OCI-LY1 (cell line): ENCODE results near the gene C4orf46.

Source experiments
- EZH2 ChIP-seq: fragments of 200-600 bp; sonication (generic), shearing (Covaris generic); IDR thresholded peaks from 2 replicates; pipeline ENCODE4 v1.8.0; 2017; ENCODE audit warnings: borderline replicate concordance, mixed run types, mild to moderate bottlenecking, antibody characterized with exemption, low read length, moderate library complexity, mixed read lengths
- TF ChIP-seq, protein P1 (sequence below): fragments of 200-600 bp; sonication (generic), shearing (Covaris generic); IDR thresholded peaks from 2 replicates; pipeline ENCODE4 v1.5.1; 2017; ENCODE audit warnings: mild to moderate bottlenecking, antibody characterized with exemption, low read length, moderate library complexity, mixed read lengths

DNA sequence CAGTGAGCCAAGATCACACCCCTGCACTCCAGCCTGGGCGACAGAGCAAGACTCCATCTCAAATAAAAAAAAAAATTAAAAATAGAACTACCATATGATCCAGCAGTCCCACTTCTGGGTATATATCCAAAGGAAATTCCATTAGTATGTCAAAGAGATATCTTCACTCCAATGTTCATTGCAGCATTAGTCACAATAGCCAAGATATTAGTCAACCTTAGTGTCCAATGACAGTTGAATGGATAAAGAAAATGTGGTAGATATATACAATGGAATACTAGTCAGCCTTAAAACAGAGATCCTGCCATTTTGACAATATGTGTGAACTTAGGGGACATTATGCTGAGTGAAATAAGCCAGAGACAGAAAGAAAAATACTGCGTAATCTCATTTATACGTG is 49.4 kb downstream of the C4orf46 start:
- TF ChIP-seq, protein P1, sequence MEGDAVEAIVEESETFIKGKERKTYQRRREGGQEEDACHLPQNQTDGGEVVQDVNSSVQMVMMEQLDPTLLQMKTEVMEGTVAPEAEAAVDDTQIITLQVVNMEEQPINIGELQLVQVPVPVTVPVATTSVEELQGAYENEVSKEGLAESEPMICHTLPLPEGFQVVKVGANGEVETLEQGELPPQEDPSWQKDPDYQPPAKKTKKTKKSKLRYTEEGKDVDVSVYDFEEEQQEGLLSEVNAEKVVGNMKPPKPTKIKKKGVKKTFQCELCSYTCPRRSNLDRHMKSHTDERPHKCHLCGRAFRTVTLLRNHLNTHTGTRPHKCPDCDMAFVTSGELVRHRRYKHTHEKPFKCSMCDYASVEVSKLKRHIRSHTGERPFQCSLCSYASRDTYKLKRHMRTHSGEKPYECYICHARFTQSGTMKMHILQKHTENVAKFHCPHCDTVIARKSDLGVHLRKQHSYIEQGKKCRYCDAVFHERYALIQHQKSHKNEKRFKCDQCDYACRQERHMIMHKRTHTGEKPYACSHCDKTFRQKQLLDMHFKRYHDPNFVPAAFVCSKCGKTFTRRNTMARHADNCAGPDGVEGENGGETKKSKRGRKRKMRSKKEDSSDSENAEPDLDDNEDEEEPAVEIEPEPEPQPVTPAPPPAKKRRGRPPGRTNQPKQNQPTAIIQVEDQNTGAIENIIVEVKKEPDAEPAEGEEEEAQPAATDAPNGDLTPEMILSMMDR: no peak
- no peak for TF ChIP-seq EZH2
